Measurements from ENCODE around the gene PIPOX. TPM values are rescaled to one million over a fixed set of nuclear protein-coding genes. Genes with fewer than 3 reads are reported as not detected.

PIPOX gene
- total RNA-seq, 3 donors from 2014 or later = 1.3 to 3.0 (median 2.9) TPM

- intact Hi-C loops (cut with DNase I; ENCODE audit: low total_unique reads) = no loop called here
- H3K9me3 ChIP-seq = no peaks in the 10 kb centered on the region
- H3K4me3 ChIP-seq = no peak overlapping the region
- no peak overlapping the region for H3K27ac ChIP-seq
- H3K27me3 ChIP-seq = peaks cover 2 to 30% of the 10 kb centered on the region in 2 donors
- no peaks in the 10 kb centered on the region for H3K4me1 ChIP-seq
- no peak for DNase-seq (ENCODE audit: low spot score in 2 of 2)
- no peaks in the 10 kb centered on the region for H3K36me3 ChIP-seq
- TF ChIP-seq POLR2A (IDR thresholded peaks at IDR 0.05) = no peak
- TF ChIP-seq, protein P1, sequence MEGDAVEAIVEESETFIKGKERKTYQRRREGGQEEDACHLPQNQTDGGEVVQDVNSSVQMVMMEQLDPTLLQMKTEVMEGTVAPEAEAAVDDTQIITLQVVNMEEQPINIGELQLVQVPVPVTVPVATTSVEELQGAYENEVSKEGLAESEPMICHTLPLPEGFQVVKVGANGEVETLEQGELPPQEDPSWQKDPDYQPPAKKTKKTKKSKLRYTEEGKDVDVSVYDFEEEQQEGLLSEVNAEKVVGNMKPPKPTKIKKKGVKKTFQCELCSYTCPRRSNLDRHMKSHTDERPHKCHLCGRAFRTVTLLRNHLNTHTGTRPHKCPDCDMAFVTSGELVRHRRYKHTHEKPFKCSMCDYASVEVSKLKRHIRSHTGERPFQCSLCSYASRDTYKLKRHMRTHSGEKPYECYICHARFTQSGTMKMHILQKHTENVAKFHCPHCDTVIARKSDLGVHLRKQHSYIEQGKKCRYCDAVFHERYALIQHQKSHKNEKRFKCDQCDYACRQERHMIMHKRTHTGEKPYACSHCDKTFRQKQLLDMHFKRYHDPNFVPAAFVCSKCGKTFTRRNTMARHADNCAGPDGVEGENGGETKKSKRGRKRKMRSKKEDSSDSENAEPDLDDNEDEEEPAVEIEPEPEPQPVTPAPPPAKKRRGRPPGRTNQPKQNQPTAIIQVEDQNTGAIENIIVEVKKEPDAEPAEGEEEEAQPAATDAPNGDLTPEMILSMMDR (IDR thresholded peaks at IDR 0.05) = no peak
Measured at GRCh38 chr17:29024316-29024952, 18.5 kb upstream of the PIPOX start.

DNA sequence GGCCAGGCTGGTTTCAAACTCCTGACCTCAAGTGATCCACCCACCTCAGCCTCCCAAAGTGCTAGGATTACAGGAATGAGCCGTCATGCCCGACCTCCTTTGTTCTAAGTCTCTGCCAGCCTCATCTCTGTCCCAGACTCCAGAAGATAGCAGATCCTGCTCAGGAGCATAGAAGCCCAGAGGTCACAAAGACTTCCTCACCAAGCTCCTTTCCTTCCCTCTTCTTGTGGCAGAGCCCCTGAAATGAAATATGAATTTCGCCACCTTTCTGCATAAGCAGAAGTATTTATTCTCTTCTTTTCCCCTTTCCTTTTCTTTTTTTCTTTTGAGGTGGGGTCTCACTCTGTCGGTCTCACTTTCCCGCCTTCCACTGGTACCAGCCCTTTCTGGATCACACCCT, 11.5 kb upstream of the PIPOX start:
- no peak for TF ChIP-seq POLR2A (IDR thresholded peaks at IDR 0.05)
- no peak for DNase-seq (ENCODE audit: low spot score in 2 of 2)
- Histone ChIP-seq H3K36me3 (no peaks in the 10 kb centered on the region), H3K27ac (no peak overlapping the region), H3K4me3 (no peak overlapping the region), H3K4me1 (no peaks in the 10 kb centered on the region), H3K9me3 (peaks cover 4 to 14% of the 10 kb centered on the region in 2 donors), H3K27me3 (peaks cover 0 to 14% of the 10 kb centered on the region in 2 donors)
- intact Hi-C loops (cut with DNase I; ENCODE audit: low total_unique reads) = no loop called here

DNA sequence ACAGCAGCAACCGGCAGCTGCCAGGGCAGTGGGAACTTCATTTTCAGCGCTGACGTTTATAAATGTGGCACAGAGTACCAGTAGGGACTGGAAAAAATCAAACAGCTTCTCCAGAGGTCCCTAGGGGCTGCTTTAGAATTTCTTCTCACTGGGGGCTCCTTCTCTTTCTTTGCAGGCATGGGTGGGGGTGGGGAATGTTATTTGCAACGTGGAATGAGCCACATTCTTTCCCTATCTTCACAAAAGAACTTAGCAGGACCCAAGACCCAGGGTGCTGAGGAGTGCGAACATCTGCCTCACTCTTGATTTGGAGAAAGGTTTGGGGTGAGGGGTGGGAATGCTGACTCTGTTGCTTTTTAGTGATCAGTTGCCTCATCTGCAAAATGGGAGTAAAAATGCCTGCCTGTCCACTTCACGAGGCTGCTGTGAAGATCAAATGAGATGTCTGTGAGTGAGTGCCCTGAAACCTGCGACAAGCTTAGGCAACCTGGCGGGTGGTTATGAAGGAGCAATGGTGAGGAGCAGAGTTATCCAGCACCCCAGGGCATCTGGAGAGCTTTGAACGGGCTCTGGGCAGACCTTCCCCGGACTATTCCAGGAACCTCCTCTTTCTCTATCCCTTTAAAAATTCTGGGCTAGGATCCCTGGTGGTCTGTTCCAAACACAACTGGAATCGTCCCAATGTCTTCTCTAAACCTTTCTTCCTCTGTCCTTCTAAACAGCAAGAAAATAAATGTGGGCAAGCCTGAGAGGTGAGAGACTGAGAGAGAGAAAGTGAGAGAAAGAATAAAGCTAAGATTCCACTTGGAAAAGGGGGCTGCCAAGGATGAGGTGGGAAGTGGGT, 10.7 kb upstream of the PIPOX start:
- TF ChIP-seq POLR2A (IDR thresholded peaks at IDR 0.05) (no peak), POLR2AphosphoS5 (IDR thresholded peaks at IDR 0.05) (no peak)
- TF ChIP-seq, protein P1 (IDR thresholded peaks at IDR 0.05) = no peak
- Histone ChIP-seq H3K4me3 (no peak overlapping the region), H3K27me3 (peaks cover 0 to 12% of the 10 kb centered on the region in 2 donors), H3K27ac (no peak overlapping the region), H3K36me3 (no peaks in the 10 kb centered on the region), H3K4me1 (no peaks in the 10 kb centered on the region), H3K9me3 (peaks cover 4 to 14% of the 10 kb centered on the region in 2 donors)
- DNase-seq (ENCODE audit: low spot score in 2 of 2) = no peak
- intact Hi-C loops (cut with DNase I; ENCODE audit: low total_unique reads) = no loop called here

DNA sequence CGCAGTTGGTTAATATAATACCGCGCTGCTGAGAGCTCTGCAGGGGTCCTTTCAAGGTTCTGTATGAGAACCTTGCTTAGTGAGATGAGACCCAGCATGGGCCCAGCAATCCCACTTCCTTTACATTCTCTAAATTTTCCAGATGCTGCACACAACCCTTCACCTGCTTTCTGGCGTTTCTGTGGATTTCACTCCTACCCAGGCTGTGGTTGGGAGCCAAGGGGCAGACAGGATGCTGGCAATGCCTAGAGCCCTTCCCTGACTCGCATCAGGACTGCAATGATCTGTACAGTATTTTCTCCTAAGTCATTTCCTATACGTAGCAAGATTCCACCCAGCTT, 10.1 kb upstream of the PIPOX start:
- Histone ChIP-seq H3K27me3 (peaks cover 0 to 8% of the 10 kb centered on the region in 2 donors), H3K36me3 (no peaks in the 10 kb centered on the region), H3K9me3 (peaks cover 4 to 14% of the 10 kb centered on the region in 2 donors), H3K27ac (no peak overlapping the region), H3K4me3 (no peak overlapping the region), H3K4me1 (no peaks in the 10 kb centered on the region)
- intact Hi-C loops (cut with DNase I; ENCODE audit: low total_unique reads) = no loop called here
- TF ChIP-seq POLR2AphosphoS5 (IDR thresholded peaks at IDR 0.05) (no peak), POLR2A (IDR thresholded peaks at IDR 0.05) (no peak)
- TF ChIP-seq, protein P1 (IDR thresholded peaks at IDR 0.05) = no peak
- no peak for DNase-seq (ENCODE audit: low spot score in 2 of 2)

GRCh38 chr17:29034510-29034909, 8.4 kb upstream of the PIPOX start:
- intact Hi-C loops (cut with DNase I; ENCODE audit: low total_unique reads) = no loop called here
- peaks cover 4 to 14% of the 10 kb centered on the region in 2 donors for H3K9me3 ChIP-seq
- peaks cover 0 to 8% of the 10 kb centered on the region in 2 donors for H3K27me3 ChIP-seq
- DNase-seq (ENCODE audit: low spot score in 2 of 2) = no peak
- no peak overlapping the region for H3K27ac ChIP-seq
- no peaks in the 10 kb centered on the region for H3K36me3 ChIP-seq
- H3K4me1 ChIP-seq = no peaks in the 10 kb centered on the region
- H3K4me3 ChIP-seq = no peak overlapping the region
- TF ChIP-seq POLR2A (IDR thresholded peaks at IDR 0.05) (no peak), POLR2AphosphoS5 (IDR thresholded peaks at IDR 0.05) (no peak)
- TF ChIP-seq, protein P1 (IDR thresholded peaks at IDR 0.05) = no peak
